Measurements from ENCODE around the gene JPT2.
A peak's percentile ranks its signal among the peaks of the same experiment; 100 is the strongest.

The JPT2 gene

GRCh38 chr16:1706386-1707192, 28.5 kb downstream of the JPT2 start:
- Histone ChIP-seq H3K9me3 (ENCODE audit: control insufficient read depth, insufficient read depth, low read length) (no peaks in the 10 kb centered on the region), H3K27ac (ENCODE audit: low read depth, low read length) (peak overlapping the region; percentile 69), H3K79me2 (ENCODE audit: control insufficient read depth, low read length) (peaks cover 66% of the 10 kb centered on the region), H3K27me3 (ENCODE audit: control insufficient read depth, low read length) (no peaks in the 10 kb centered on the region), H3K4me3 (ENCODE audit: low read length) (peak overlapping the region; percentile 88), H3K4me2 (ENCODE audit: low read length) (peak overlapping the region; percentile 98), H4K20me1 (ENCODE audit: control insufficient read depth, insufficient read depth, low read depth, low read length) (peaks cover 12% of the 10 kb centered on the region; the same call in 1 of the 2 replicates), H3K36me3 (ENCODE audit: control insufficient read depth, low read length) (peaks cover 49% of the 10 kb centered on the region), H3F3A (ENCODE audit: control insufficient read depth, insufficient read depth) (peaks cover 34% of the 10 kb centered on the region), H3K9me2 (replicated peaks; ENCODE audit: control insufficient read depth, low read length) (no peaks in the 10 kb centered on the region), H3K4me1 (ENCODE audit: control insufficient read depth, low read length) (peaks cover 51% of the 10 kb centered on the region)
- TF ChIP-seq EZH2phosphoT487 (IDR thresholded peaks at IDR 0.05; ENCODE audit: borderline replicate concordance, low read length) (no peak), CTCF (IDR thresholded peaks at IDR 0.05; ENCODE audit: low read depth, low read length, poor library complexity, severe bottlenecking) (no peak)

GRCh38 chr16:1707193-1707790, 29.2 kb downstream of the JPT2 start:
- Histone ChIP-seq H3K4me1 (ENCODE audit: control insufficient read depth, low read length) (peaks cover 56% of the 10 kb centered on the region), H4K20me1 (ENCODE audit: control insufficient read depth, insufficient read depth, low read depth, low read length) (peaks cover 12% of the 10 kb centered on the region; the same call in 1 of the 2 replicates), H3K4me3 (ENCODE audit: low read length) (peak overlapping the region; percentile 88), H3K9me2 (replicated peaks; ENCODE audit: control insufficient read depth, low read length) (no peaks in the 10 kb centered on the region), H3K4me2 (ENCODE audit: low read length) (peak overlapping the region; percentile 98), H3F3A (ENCODE audit: control insufficient read depth, insufficient read depth) (peaks cover 28% of the 10 kb centered on the region), H3K36me3 (ENCODE audit: control insufficient read depth, low read length) (peaks cover 42% of the 10 kb centered on the region), H3K27ac (ENCODE audit: low read depth, low read length) (peak overlapping the region; percentile 69), H3K27me3 (ENCODE audit: control insufficient read depth, low read length) (no peaks in the 10 kb centered on the region), H3K79me2 (ENCODE audit: control insufficient read depth, low read length) (peaks cover 71% of the 10 kb centered on the region), H3K9me3 (ENCODE audit: control insufficient read depth, insufficient read depth, low read length) (no peaks in the 10 kb centered on the region)
- TF ChIP-seq CTCF (IDR thresholded peaks at IDR 0.05; ENCODE audit: low read depth, low read length, poor library complexity, severe bottlenecking) (no peak), EZH2phosphoT487 (IDR thresholded peaks at IDR 0.05; ENCODE audit: borderline replicate concordance, low read length) (no peak)

GRCh38 chr16:1708083-1708767, 30.1 kb downstream of the JPT2 start:
- Histone ChIP-seq H3K4me2 (ENCODE audit: low read length) (peak overlapping the region; percentile 98), H3K79me2 (ENCODE audit: control insufficient read depth, low read length) (peaks cover 81% of the 10 kb centered on the region), H3K4me3 (ENCODE audit: low read length) (peak overlapping the region; percentile 88), H4K20me1 (ENCODE audit: control insufficient read depth, insufficient read depth, low read depth, low read length) (peaks cover 12% of the 10 kb centered on the region; the same call in 1 of the 2 replicates), H3K27me3 (ENCODE audit: control insufficient read depth, low read length) (no peaks in the 10 kb centered on the region), H3K9me2 (replicated peaks; ENCODE audit: control insufficient read depth, low read length) (no peaks in the 10 kb centered on the region), H3K36me3 (ENCODE audit: control insufficient read depth, low read length) (peaks cover 40% of the 10 kb centered on the region), H3K4me1 (ENCODE audit: control insufficient read depth, low read length) (peaks cover 66% of the 10 kb centered on the region), H3K9me3 (ENCODE audit: control insufficient read depth, insufficient read depth, low read length) (no peaks in the 10 kb centered on the region), H3K27ac (ENCODE audit: low read depth, low read length) (no peak overlapping the region), H3F3A (ENCODE audit: control insufficient read depth, insufficient read depth) (peaks cover 30% of the 10 kb centered on the region)
- no peak for TF ChIP-seq CTCF (IDR thresholded peaks at IDR 0.05; ENCODE audit: low read depth, low read length, poor library complexity, severe bottlenecking)
- no peak for TF ChIP-seq EZH2phosphoT487 (IDR thresholded peaks at IDR 0.05; ENCODE audit: borderline replicate concordance, low read length)
